ENCODE data around the gene ATXN2. TPM values are rescaled to one million over a fixed set of nuclear protein-coding genes. Genes with fewer than 3 reads are reported as not detected.
"Not testable (repeated sequence)": the region's sequence is repeated elsewhere in the genome, so short reads cannot be mapped to it uniquely, and the experiment has no call there.

Gene ATXN2
- total RNA-seq, 1 experiment from 2014 or later, result 56.3 TPM

- H3K27me3 Mint-ChIP-seq (ENCODE audit: low read depth), result no peaks in the 10 kb centered on the region
- no peak for DNase-seq (ENCODE audit: low spot score)
- H3K4me1 Mint-ChIP-seq, result no peaks in the 10 kb centered on the region
- peaks cover 6% of the 10 kb centered on the region; the same call in 1 of the 2 replicates for H3K9me3 Mint-ChIP-seq
- ChIA-PET POLR2A (interaction anchor here (0.5 to 0.6 kb wide), 2 partner anchors 13 to 611 kb away, joined by 4 to 5 read pairs; no protein-coding TSS in a partner anchor), CTCF (interaction anchor here (1.4 kb wide), 1 partner anchor 51 kb away, joined by 4 read pairs; no protein-coding TSS in a partner anchor)
- H3K4me3 Mint-ChIP-seq, result no peak overlapping the region
- no peak for TF ChIP-seq ZNF423 (CRISPR knock-in tag; IDR thresholded peaks at IDR 0.05)
- H3K36me3 Mint-ChIP-seq, result peaks cover 39% of the 10 kb centered on the region
- no peak overlapping the region for H3K27ac Mint-ChIP-seq
- no peak for ATAC-seq
These were observed 96.0 kb downstream of the ATXN2 start for GRCh38 chr12:111503116-111503515.

GRCh38 chr12:111494676-111495075 is 104.4 kb downstream of the ATXN2 start:
- no peaks in the 10 kb centered on the region for H3K27me3 Mint-ChIP-seq (ENCODE audit: low read depth)
- peaks cover 32% of the 10 kb centered on the region for H3K36me3 Mint-ChIP-seq
- DNase-seq (ENCODE audit: low spot score), result no peak
- no peak overlapping the region for H3K4me3 Mint-ChIP-seq
- ATAC-seq, result no peak
- H3K4me1 Mint-ChIP-seq, result no peaks in the 10 kb centered on the region
- no peaks in the 10 kb centered on the region for H3K9me3 Mint-ChIP-seq
- POLR2A ChIA-PET, result no interaction called here
- TF ChIP-seq ATF3 (CRISPR knock-in tag; conservative IDR thresholded peaks at IDR 0.05) (no peak), CBFB (CRISPR knock-in tag; IDR thresholded peaks at IDR 0.05; ENCODE audit: low read depth) (no peak), FOXP4 (CRISPR knock-in tag; IDR thresholded peaks at IDR 0.05) (no peak), OVOL2 (CRISPR knock-in tag; IDR thresholded peaks at IDR 0.05; ENCODE audit: borderline replicate concordance) (no peak), FOXJ3 (CRISPR knock-in tag; IDR thresholded peaks at IDR 0.05; ENCODE audit: borderline replicate concordance) (no peak)
- H3K27ac Mint-ChIP-seq, result no peak overlapping the region
- CTCF ChIA-PET, result interaction anchor here (1.0 kb wide), 1 partner anchor 97 kb away, joined by 3 read pairs; no protein-coding TSS in a partner anchor

GRCh38 chr12:111492979-111493378 is 106.1 kb downstream of the ATXN2 start:
- H3K4me3 Mint-ChIP-seq; H3K27ac Mint-ChIP-seq; H3K4me1 Mint-ChIP-seq; POLR2A ChIA-PET; H3K27me3 Mint-ChIP-seq (ENCODE audit: low read depth); DNase-seq (ENCODE audit: low spot score); ATAC-seq; CTCF ChIA-PET; H3K9me3 Mint-ChIP-seq: not testable (repeated sequence)
- H3K36me3 Mint-ChIP-seq, result peaks cover 39% of the 10 kb centered on the region

- DNase-seq (ENCODE audit: low spot score) (no peak), ATAC-seq (no peak)
- POLR2A ChIA-PET, result no interaction called here
- Mint-ChIP-seq H3K4me1 (no peaks in the 10 kb centered on the region), H3K4me3 (no peak overlapping the region), H3K27me3 (ENCODE audit: low read depth) (no peaks in the 10 kb centered on the region), H3K9me3 (no peaks in the 10 kb centered on the region), H3K27ac (peak overlapping the region; percentile 5; the same call in 1 of the 2 replicates), H3K36me3 (peaks cover 47% of the 10 kb centered on the region)
- CTCF ChIA-PET, result interaction anchor here (1.6 kb wide), 1 partner anchor 92 kb away, joined by 4 read pairs; no protein-coding TSS in a partner anchor
- no peak for TF ChIP-seq ZNF396 (CRISPR knock-in tag; IDR thresholded peaks at IDR 0.05; ENCODE audit: borderline replicate concordance)
- TF ChIP-seq HMGXB4 (CRISPR knock-in tag; IDR thresholded peaks at IDR 0.05), result no peak
- TF ChIP-seq ZNF232 (CRISPR knock-in tag; IDR thresholded peaks at IDR 0.05), result no peak
- no peak for TF ChIP-seq RELA (CRISPR knock-in tag; IDR thresholded peaks at IDR 0.05; ENCODE audit: borderline replicate concordance)
These were observed 110.3 kb downstream of the ATXN2 start for GRCh38 chr12:111488798-111489197.

- Mint-ChIP-seq H3K27me3 (ENCODE audit: low read depth) (no peaks in the 10 kb centered on the region), H3K9me3 (no peaks in the 10 kb centered on the region), H3K4me1 (no peaks in the 10 kb centered on the region), H3K36me3 (peaks cover 51% of the 10 kb centered on the region), H3K27ac (no peak overlapping the region), H3K4me3 (no peak overlapping the region)
- ATAC-seq, result no peak
- POLR2A ChIA-PET, result no interaction called here
- CTCF ChIA-PET, result no interaction called here
- no peak for DNase-seq (ENCODE audit: low spot score)
- no peak for TF ChIP-seq ZNF219 (CRISPR knock-in tag; IDR thresholded peaks at IDR 0.05; ENCODE audit: borderline replicate concordance)
These were observed 110.8 kb downstream of the ATXN2 start for GRCh38 chr12:111488271-111488670.

All from WTC11 (cell line).